AG04449 (cell line): Measurements from ENCODE around the gene CFAP157.

Source experiments
- CTCF ChIA-PET: fragments of 350-600 bp; formaldehyde crosslinking; extraction: SDS; loops from one replicate; lab custom pipeline; 2021; ENCODE audit warnings: antibody characterized with exemption; lab: Yijun Ruan, JAX
- POLR2A ChIA-PET: fragments of 400-600, 350-600 bp; formaldehyde crosslinking; extraction: SDS; loops from one replicate; lab custom pipeline; 2020; ENCODE audit warnings: antibody characterized with exemption, inconsistent platforms; lab: Yijun Ruan, JAX
- DNase-seq: peaks from one replicate; pipeline ENCODE4 v3.0.0-alpha.2; 2010; ENCODE audit warnings: low read depth, low spot score
- H3K4me3 ChIP-seq: 2 replicates; pipeline ENCODE4 v1.5.1; 2011; ENCODE audit warnings: low read depth, mild to moderate bottlenecking, control low read depth, low read length
- CTCF ChIP-seq: IDR thresholded peaks from one replicate; pipeline ENCODE4 v1.5.1; 2011; ENCODE audit warnings: mild to moderate bottlenecking, moderate library complexity, low read length, control low read depth, inconsistent platforms; ENCODE audit not compliant: insufficient read depth; ENCODE audit errors: missing control alignments

The CFAP157 gene

DNA sequence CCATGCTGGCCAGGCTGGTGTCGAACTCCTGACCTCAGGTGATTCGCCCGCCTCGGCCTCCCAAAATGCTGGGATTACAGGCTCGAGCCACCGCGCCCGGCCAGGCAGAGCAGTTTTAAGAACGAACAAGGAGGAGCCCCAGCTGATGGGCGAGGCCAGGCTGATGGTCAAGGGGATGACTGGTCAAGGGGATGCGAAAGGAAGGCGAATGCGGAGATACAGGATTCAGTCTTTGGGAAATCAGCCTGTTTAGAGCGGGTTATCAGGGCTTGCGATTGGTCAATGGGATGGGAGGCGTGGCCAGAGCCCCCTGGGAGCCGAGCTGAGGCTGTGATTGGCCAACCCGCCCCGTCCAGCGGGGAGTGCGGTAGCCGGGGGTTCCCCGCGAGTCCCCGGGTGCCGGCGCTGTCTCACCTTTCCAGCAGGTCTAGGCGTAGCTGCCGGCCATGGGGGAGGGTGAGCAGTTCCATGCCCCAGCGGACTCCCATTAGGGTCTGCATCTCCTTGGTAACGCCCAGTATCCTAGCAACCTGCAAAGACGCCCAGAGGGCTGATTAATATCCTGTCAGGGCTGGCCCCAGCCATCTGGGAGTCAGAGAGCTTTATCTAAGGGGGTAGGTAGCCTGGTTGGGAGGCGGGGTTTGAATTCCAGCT is 35.8 kb downstream of the CFAP157 start:
- no peak for DNase-seq
- peak overlapping the region; percentile 51 for H3K4me3 ChIP-seq
- TF ChIP-seq CTCF = no peak
- ChIA-PET POLR2A (no interaction called here), CTCF (interaction anchor here (0.6 to 9.5 kb wide), 12 partner anchors 7 to 217 kb away, joined by 3 to 115 read pairs (median 4); partner anchors contain the start of genes CDK9 and TOR2A)

- no peak for TF ChIP-seq CTCF
- ChIA-PET CTCF (interaction anchor here (1.5 to 4.7 kb wide), 4 partner anchors 9 to 177 kb away, joined by 5 to 30 read pairs (median 8); partner anchors contain the start of genes CDK9 and TOR2A), POLR2A (interaction anchor here (0.5 to 0.8 kb wide), 2 partner anchors 21 to 47 kb away, joined by 3 read pairs; no protein-coding TSS in a partner anchor)
- no peak overlapping the region for H3K4me3 ChIP-seq
- no peak for DNase-seq
Observed at GRCh38 chr9:127744398-127745110, 37.8 kb downstream of the CFAP157 start.

DNA sequence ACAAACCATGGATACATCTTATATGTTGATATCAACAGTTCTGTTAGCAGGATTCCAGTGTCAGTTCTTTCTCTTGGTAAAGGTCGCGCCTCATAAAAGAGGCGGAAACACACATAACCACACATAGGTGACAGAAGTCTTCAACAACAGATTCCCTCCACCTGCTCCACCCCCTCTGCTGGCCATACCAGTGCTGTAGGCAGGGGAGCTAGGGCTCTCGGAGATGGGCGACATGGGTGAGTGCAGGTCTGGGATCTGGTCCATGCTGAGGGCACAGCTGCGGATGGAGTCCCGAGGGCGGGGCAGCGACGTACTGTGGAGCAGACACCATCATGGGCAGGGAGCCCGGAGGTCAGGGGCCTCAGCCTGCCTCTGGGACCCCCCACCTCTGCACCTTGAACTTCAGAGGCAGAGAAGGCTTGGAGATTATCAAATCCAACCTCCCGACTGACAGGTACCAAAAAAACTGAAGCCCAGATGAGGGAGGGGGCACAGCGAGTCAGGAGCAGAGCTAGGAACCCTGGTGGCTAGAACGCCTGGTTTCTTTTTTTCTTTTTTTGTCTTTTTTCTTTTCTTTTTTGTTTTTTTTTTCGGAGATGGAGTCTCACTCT is 40.3 kb downstream of the CFAP157 start:
- ChIA-PET CTCF (no interaction called here), POLR2A (interaction anchor here (0.6 kb wide), 1 partner anchor 14 kb away, joined by 5 read pairs; no protein-coding TSS in a partner anchor)
- no peak overlapping the region for H3K4me3 ChIP-seq
- no peak for DNase-seq
- no peak for TF ChIP-seq CTCF

DNA sequence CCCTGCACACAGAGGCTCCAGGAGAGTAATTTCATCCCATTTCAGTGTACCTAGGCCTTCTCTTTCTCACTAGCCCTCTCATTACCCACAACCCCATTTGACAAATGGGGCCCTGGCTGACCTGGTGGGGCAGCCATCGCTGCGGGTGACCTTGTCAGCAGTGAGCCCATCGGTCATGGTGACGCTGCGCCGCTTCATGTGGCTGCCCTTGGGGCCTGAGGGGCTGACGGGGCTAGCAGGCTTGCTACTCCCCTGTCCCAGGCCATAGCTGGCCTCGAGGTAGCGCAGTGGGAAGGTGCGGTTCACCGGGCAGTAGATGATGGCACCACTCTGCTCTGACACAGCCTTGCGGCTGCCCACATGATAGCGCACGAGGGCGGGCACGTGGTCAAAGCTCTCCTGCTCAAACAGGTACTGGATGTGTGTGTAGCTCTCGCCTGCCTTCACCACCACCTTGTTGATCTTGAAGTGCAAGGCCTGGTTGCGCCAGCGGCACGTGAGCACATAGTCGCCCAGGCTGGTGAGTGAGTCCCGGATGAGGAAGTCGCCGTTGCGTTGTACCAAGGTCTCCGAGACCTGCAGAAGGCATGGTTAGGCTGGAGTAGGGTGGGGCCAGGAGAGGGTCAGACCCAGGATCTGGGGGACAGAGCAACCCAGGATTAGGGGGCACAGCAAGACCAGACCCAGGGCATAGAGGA is 42.5 kb downstream of the CFAP157 start:
- CTCF ChIA-PET = interaction anchor here (0.5 to 1.5 kb wide), 3 partner anchors 14 to 26 kb away, joined by 3 to 6 read pairs (median 3); partner anchors contain the start of gene TOR2A
- POLR2A ChIA-PET = no interaction called here
- H3K4me3 ChIP-seq = no peak overlapping the region
- DNase-seq = no peak
- TF ChIP-seq CTCF = no peak

DNA sequence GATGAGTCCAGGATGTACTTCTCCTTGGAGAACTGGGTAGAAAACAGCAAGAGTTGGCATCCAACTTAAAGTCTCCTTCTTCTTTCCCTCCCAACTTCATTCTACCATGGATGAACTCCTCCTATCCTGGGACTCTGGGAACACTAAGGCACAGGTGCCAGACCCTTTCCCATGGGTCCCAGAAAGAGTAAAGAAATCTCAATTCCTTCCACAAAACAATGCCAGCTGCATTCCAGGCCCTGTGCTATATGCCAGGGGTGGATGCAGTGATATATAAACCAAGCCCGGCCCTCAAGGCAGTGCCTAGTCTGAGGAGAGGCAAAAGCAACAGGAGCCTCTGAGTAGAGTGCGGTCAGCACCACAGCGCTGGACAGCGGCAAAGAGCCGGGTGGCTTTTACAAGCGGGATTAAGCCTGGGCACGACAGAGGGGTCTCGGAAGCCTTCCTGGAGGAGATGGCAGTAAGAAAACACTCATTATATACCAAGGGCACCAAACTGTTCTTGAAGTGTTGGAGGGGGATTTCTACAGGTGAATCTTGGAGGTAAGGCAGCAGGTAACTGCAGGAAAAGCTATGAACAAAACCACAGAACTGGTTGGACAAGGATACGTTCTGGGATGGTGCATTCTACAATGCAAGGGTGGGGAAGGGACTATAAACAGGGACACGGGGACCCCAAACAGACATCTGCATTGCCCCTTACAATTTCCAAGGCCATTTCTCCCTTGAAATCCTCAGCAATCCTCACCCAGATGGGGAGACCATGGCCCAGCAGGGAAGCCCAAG is 44.7 kb downstream of the CFAP157 start:
- H3K4me3 ChIP-seq = no peak overlapping the region
- no peak for TF ChIP-seq CTCF
- DNase-seq = no peak
- CTCF ChIA-PET = interaction anchor here (0.5 to 1.4 kb wide), 2 partner anchors 16 to 132 kb away, joined by 3 read pairs; partner anchors contain the start of gene TOR2A
- POLR2A ChIA-PET = no interaction called here
